Measurements from ENCODE around the gene CYB5R2.

Gene CYB5R2

DNA sequence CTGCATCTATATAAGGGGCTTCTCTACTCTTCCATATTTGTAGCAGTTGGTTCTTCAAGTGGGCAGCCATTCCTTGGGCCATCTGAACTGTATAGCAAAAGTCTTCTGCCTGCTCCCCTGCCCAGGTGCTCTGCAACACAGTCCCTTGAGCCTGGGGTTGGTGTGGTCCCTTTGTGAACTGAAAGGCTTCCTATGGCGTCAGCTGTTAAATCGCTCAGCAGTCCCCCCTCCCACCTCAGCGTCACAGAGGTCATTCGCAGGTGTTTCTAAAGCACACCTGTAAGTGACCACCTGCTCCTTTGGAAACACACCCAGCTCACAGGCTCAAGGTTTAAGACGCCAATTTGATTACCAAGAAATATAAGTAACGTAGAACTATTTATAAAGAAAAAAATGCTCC, 37.0 kb downstream of the CYB5R2 start:
- no peak for DNase-seq

DNA sequence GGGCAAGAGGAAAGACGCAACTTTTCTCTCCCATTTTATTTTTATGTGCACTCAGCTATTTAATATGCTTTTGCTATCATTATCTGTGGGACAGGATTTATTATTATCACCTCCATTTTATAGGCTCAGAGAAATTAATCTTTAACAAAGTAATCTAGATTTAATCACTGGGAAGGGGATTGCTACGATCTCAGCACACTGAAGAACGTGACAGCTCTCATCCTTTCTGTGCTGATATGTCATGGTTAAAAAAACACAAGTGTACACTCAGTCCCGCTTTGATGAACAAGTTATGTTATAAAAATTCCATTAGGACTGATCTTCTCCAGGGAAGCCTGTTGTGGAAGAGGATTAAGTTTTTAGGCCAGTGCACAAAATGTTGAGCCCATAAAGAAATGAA, 37.6 kb downstream of the CYB5R2 start:
- no peak for DNase-seq

DNA sequence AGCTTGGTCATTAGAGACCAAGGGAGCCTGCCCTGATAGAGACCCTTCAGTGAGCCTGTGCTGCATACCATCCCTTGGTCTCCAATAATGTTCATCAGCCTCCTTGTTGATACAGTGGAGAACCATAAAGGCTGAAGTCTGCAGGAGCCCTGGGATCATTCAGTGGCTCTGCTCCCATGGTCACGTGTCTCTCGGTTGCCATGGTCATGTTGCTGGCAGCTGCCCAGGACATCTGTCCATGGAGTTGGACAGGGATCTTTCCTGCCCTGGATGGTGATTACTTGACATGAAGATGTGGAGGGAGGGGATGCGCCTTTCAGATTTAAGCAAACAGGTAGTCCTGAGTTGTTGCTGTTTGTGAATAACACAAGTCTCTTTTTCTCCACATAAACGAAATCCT, 38.2 kb downstream of the CYB5R2 start:
- DNase-seq: no peak

DNA sequence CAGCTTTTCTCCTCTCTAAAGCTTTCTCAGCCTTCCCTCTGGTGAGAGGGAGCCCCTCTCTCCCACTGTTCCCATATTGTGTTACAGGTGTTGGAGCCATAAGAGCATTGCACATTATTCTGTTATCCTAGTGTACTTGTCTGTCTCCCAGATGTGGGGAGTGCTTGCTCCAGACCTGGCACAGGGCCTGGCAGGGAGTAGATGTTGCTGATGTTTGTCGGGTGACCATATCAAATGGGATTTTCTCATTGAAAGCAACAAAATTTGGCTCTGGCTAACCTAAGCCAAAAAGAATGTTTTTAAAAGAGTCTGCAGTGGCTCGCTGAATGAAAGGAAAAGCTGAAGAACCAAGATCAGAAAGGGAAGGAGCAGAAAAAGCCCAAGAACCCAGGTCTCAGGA, 41.1 kb downstream of the CYB5R2 start:
- DNase-seq: no peak

DNA sequence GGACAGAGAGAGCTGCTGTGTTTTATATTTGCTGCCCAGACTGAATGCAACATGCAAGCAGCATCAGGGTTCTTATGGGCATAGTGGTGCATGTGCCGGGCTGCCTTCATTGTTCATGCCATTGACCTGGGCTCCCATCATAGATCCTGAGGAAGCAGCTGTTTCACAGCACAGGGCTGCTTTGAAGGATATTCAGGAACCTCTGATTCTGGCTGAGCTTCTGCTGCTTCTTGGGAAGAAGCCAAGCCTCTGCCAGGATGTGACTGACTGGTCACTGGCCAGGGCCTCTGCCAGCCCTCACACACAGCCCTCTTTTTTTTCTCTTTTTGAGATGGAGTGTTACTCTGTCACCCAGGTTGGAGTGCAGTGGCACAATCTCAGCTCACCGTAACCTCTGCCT, 43.3 kb downstream of the CYB5R2 start:
- DNase-seq: no peak

DNA sequence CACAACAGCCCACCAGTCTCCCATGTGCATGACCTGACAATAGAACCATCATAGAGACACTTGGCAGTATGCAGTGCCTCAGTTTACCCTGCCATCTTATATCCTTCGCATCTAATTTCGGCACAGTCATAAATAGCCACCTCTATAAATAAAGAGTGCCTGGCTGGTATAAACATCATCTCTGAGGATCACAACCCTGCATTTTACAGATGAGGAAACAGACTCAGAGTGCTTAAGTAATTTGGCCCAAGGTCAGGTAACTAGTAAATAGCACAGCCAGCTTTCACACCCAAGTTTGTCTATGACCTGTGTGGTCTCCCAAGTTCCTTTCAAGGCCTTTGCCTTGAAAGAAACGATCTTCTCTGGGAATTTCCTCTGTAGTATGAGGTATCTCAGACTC, 44.6 kb downstream of the CYB5R2 start:
- no peak for DNase-seq

DNA sequence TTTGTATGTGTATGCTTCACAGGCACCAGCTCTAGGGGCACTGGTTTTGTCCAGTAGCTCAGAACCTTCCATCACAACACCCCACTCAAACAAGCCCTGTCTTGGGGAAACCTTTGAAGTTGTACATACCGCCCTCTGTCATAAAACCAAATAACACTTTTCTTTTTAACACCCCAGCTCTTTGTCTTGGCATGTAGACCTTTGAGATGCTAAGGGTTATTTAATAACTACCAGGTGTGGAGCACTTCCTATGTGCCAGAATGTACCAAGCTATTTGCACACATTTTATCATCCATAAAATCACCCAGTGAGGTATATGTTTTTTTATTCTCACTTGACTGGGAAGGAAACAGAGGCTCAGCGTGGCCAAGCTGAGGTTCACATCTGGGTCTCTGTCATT, 50.6 kb downstream of the CYB5R2 start:
- DNase-seq: no peak

DNA sequence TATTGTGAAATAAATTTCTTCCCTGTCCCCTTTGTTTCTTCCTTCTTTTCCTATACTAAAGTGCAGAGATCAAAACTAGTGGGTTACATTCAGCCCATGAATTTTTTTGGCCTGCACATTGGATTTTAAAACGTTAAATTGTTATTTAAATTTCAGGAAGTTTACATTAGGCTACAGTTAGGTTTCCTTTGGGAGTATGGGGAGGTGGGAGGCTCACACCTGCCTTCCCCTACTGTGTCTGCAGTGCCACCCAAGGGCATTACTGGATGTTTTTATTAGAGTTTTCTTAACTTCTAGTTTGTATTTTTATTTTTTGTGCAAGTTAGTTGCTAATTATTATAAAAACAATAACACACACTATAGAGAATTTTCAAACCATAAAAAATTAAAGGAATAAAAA, 51.7 kb downstream of the CYB5R2 start:
- DNase-seq: no peak

DNA sequence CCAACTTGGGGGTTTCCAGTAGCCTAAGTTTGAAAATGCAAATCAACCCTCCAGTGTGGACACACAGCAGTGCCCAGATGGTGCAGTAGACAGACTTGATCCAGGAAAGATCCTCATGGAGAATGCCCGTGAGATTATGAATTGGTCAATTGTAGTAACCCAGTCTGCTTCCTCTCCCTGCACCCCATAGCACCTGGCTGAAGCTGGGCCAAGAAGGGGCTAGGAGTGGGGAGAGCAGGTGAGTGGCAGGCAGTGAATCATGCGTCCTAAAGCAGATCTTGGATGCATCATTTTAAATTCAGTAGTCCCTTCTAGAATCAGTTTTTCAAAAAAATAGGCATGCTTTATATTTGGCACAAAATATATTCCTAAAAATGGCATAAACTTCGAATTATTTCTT, 52.2 kb downstream of the CYB5R2 start:
- no peak for DNase-seq

DNA sequence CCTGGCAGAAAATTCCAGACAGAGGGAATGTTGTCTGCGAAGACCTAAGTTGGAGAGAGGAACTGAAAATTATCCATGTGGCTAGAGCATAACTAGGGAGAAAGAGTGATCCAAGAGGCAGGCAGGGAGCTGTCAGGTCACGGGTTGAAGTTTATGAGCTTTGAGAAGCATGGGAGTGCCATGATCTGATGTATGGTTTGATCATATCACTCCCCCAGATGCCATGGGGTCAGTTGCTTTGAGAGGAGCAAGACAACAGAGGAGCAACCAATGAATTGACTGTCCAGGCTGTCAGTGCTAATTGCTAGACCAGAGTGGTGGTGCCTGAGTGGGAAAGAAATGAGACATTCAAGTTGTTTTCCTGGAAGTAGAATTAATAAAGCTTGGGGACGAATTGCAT, 54.0 kb downstream of the CYB5R2 start:
- DNase-seq: no peak

DNA sequence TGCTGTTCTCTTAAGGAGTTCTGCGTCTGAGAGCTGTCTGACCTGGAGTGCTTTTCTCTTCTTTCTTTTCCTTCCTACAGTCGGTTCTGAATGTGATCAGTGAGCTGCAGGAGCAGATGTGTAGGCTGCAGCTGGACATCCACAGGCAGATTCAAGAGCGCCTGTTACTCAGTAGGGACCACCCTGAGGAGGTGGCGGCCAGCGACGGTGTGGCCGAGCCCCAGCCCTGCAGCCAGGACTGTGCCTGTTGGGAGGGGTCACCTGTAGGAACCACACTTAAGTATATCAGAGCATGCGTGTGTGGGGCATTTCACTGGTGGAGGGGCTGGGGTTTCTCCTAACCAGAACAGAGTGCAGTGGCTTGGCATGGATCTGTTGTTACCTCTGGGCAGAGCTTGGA, 56.3 kb downstream of the CYB5R2 start:
- DNase-seq: no peak

All from NCI-H226 (cell line).